GM18511 (cell line): ENCODE results near the gene KIF26B.
"Not testable (repeated sequence)": the region's sequence is repeated elsewhere in the genome, so short reads cannot be mapped to it uniquely, and the experiment has no call there.

Source experiments
- ATAC-seq: cut with Tn5 transposase; IDR thresholded peaks from one replicate; pipeline ENCODE4 v1.9.1; 2021; ENCODE audit warnings: mild to moderate bottlenecking, moderate library complexity; ENCODE audit not compliant: unreplicated experiment

KIF26B gene

DNA sequence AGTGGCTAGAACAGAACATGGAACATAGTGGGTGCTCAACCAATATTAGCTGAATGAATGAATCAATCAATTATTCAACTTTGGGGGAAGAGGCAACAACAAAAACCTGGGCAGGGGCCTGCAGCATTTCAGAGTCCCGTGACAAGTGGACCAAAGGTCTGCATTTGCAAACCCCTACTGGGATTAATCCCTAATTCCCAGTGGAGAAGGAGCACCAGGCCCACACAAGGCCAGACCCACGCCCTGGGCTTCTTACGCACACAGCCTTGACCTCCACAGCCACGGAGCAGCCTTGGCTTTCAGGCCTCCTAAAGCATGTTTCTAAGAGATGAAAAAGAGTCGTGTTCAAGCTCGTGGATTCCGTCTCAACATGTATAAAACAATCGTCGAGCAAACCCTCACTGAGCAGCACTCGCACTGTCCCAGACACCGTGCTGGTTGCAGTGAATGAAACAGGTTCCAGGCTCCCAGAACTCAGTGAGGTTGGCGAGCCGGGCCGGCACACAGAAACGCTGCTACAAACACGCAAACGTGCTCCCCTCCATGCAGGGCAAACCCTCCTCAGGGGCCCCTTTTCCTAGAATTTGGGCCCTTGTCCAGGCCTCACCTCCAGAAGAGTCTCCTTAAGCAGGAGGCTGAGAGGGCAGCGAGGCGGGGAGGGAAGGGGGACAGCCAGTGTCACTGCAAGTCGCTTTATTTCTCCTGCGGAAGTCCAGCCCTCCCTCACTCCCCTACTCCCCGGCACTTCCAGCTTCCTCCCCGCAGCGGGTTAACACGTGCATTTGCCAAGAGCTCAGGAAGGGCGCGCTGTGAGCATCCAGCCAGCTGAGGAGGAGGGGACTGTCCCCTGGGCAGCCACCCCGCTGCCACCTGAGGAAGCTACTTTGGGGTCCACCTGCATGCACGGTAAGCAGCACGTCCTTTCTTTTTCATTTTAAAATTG is 556.4 kb downstream of the KIF26B start:
- no peak for ATAC-seq

DNA sequence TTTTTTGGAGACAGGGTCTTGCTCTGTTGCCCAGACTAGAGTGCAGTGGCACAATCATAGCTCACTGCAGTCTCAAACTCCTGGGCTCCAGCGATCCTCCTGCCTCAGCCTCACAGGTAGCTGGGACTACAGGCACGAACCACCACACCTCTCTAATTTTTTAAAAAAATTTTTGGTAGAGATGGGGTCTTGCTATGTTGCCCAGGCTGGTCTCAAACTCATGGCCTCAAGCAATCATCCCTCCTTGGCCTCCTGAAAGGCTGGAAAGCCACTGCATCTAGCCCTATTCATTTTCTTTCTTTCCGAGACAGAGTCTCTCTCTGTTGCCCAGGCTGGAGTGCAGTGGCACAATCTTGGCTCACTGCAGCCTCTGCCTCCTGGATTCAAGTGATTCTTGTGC is 559.2 kb downstream of the KIF26B start:
- not testable (repeated sequence) for ATAC-seq

DNA sequence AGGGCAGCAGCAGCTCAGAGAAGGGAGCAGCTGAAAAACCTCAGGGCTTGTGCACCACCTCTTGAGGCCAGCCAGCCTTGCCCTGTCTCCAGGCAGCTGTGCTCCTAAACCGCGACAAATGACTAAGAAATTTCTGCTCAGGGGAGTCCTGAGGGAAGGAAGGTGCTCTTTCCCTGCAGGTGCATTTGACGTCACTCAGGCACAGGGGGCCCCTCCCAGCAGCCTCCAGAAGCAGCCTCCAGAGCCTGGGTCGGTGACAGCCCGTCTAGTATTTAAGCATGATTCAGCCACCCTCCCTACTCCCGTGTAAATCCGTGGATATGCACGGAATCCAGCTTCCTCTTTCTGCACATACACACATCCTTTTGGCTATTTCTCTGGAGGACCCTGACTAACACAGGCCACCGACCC is 560.5 kb downstream of the KIF26B start:
- no peak for ATAC-seq

DNA sequence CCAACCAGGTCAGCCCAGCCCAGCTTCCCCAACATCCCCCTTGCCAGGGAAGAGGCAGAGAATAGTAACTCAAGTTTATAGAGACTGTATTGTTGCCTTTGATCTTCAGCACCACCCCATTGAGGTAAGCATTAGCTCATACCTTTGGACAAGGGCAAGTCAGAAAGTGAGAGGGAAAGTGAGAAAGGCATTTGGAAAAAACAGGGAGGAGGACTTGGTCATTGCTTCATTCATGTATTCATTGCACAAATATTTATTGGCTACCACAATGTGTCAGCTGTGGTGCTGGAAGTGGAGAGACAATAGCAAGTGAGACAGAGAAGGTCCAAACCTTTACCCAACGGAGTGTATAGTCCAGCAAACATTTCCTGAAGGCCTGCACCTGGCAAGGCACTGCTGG is 561.2 kb downstream of the KIF26B start:
- no peak for ATAC-seq

DNA sequence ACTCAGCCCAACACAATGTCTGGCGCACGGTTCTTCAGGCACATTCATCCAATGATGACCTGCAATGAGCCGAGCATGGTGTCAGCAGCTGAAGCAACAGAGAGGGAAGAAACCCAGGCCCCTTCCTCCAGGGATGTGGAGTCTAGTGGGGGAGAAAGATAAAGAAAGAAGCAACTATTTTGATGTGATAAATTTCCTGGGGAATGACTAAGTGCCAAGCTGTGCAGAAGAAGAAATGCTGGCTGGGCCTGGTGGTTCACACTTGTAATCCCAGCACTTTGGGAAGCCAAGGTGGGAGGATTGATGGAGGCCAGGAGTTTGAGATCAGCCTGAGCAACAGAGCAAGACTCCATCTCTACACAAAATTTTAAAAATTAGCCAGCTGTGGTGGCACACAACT is 561.8 kb downstream of the KIF26B start:
- no peak for ATAC-seq

DNA sequence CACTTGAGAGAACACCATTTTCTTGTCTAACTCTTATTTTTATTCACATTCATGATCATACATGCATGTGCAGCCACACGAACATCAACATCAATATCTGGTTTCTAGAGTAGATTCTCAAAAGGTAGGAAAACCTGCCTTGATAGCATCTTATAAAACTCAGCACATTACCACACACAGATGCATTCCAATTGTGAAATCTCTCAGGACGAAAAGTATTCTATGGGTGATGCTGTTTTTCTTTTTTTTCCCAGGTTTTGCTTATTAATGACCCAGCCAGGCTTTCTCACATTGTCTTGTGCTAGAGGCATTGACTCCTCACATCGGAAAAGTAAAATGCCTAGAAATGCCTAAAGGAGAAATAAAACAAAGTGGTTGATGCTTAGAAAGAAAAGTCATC is 562.8 kb downstream of the KIF26B start:
- ATAC-seq = no peak

DNA sequence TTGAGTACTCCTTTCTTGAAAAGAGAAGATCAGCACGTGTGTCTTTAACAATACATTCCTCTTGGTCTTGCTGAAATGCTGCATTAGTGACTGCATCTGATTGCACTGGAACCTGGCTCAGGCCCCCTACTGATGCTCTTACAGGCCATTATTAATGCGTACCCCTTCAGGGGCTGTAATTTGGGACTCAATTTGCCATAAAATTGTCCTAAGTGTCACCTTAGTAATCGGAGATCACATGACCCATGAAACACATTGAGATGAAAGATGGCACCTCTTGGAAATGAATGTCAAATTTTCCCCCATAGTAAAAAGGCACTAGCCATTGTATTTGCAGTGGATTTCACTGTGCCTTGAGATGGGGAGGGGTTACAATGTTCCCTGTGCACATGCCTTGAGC is 563.3 kb downstream of the KIF26B start:
- no peak for ATAC-seq

DNA sequence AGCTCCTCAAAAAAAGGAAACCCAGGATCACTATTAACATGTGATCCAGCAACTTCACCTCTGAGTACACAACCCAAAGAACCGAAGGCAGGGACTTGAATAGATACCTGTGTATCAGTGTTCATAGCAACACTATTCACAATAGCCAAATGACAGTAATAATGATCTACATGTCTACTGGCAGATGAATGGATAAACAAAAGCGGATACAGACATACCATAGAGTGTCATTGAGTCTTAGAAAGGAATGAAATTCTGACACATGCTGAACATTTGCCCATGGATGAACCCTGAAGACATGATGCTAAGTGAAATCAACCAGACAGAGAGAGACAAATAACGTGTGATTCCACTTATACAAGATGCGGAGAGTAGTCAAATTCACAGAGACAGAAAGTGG is 564.2 kb downstream of the KIF26B start:
- ATAC-seq = no peak

DNA sequence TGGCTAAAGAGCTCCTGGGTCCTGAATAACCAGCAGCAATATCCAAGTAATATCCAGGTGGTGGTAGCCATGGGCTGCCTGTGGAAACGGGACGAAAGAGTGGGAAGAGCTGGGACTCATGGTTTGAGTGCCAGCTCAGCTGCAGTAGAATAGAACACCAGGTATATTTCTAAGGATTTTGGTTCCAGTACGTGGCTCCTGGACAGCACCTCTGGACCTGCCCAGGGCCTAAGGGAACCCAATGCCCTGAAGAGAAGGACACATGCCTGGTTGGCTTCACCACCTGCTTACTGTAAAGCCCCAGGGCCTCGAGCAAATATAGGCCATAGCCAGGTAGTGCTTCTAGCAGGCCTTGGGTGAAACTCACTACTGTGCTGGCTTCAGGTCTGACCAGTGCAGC is 566.7 kb downstream of the KIF26B start:
- ATAC-seq = no peak

DNA sequence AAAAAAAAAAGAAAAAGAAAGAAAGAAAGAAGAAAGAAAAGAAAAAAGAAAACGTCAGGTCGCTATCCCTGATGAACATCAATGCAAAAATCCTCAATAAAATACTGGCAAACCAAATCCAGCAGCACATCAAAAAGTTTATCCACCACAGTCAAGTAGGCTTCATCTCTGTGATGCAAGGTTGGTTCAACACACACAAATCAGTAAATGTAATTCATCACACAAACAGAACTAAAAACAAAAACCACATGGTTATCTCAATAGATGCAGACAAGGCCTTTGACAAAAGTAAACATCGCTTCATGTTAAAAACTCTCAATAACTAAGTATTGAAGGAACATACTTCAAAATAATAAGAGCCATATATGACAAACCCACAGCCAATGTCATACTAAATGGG is 573.2 kb downstream of the KIF26B start:
- ATAC-seq = not testable (repeated sequence)

DNA sequence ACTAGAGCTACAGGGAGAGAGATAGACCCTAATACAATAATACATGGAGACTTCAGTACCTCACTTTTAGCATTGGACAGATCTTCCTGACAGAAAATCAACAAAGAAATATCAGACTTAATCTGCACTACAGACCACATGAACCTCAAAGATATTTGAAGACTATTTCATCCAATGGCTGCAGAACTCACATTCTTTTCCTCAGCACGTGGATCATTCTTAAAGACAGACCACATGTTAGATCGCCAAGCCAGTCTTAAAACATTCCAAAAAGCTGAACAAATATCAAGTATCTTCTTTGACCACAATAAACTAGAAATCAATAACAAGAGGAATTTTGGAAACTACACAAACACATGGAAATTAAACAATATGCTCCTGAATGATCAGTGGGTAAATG is 576.0 kb downstream of the KIF26B start:
- ATAC-seq = no peak

DNA sequence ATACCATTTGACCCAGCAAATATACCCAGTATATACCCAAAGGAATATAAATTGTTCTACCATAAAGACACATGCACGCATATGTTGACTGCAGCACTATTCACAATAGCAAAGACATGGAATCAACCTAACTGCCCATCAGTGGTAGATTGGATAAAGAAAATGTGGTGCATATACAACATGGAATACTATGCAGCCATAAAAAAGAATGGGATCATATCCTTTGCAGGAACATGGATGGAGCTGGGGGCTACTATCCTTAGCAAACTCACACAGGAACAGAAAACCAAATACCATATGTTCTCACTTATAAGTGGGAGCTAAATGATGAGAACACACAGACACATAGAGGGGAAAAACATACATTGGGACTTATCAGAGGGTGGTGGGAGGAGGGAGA is 585.6 kb downstream of the KIF26B start:
- ATAC-seq = not testable (repeated sequence)

DNA sequence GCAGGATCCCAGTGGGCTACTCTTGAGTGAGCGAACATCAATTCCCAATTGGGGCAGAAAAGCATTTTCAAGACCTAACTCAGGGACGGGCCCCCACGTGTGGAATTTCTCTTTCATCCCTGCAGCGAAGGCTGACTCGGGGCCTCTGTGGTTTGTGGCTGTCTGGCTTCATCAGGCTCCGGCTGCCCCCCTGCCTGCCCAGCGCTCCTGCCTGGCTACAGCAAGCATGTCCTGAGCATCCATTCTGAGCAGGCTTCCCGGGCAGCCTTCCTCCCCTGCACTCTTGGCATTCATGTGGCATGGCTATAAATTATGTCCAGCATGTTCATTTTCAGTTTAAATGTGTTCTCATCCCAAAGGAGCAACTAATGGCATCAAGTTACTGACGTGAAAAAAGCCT is 588.1 kb downstream of the KIF26B start:
- no peak for ATAC-seq

DNA sequence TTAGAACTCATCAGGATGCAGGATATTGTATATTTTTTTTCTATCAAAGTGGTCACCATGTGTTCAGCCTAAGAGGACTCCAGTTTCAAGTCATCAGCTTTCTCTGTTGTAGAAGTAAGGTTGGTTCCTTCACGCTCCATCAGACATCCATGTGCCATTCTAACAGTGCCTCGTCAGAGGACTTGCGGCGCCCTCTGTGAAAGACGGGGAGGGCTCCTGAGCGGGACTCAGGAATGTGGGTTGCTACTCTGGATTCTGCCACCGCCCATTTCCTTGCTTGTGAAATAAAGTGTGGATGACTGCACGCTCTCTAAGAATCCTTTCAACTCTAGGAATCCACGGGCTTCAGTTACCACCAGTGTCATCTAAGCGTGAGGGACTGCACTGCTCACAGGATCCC is 593.5 kb downstream of the KIF26B start:
- ATAC-seq = no peak

DNA sequence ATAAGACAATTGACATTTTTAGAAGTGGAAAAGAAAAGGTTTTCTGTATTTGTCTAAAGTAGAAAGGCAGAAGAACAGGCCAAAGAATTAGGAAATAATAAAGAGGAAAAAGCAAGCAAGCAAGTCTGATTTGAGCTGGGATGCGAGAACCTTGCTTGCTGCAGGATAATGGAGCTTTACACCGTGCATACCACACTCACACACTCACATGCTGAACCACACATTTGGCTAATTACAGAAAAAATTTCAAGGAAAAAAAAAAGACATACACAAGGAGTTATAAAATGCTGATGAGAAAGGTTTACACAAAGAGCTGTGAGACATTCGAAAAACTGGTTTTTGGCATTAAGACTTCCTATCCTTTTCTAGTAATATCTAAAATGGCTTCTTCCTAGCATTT is 593.9 kb downstream of the KIF26B start:
- ATAC-seq = no peak

DNA sequence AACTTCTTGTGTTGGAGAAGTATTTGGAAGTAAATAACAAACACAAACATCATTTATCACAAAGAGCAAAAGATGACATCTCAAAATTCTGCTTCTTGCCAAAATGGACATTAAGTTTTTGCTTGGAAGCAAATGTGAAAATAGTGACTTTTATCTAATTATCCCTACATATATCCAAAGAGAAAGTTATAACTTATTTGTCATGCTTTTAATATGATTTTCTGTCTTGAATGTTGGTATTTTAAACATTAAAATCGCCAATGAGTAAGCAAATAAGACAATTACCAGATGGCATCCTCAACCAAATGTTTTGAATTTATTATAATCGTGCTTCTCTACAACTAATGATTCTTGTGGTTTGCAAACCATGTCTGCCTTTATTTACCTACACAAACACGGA is 594.3 kb downstream of the KIF26B start:
- no peak for ATAC-seq

DNA sequence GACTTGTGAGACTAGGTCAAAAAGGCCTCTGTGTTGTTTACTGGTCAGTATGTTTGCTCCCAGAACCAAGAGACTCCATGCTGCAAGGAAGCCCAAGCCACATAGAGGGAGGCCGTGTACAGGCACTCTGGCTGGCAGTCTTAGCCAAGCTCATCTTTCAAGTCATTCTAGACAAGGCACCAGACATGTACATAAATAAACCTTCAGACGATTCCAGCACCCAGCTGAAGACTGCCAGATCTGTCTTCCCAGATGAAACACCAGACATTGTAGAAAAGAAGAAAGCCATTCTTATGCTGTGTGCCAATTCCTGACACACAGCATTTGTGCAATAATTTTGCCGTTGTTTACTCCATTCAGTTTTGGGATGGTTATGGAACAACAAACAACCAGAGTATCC is 595.5 kb downstream of the KIF26B start:
- no peak for ATAC-seq

DNA sequence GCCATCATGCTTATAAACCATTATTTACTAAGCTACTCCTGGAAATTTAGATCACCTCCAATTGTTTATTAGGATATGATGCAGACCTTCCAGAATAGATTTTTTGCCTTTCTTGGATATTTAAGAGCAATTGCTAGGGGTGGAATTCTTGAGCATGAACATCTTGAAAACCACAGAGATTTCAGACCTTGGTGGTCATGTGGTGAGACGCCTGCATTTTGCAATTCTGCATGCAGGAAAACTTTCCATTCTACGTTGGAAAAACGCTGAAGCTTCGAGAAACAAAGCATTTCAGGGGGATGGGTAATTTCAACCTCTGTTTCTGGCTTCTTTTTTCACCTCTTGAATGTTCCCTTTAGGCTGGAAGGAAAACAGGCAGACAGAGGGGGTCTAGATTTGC is 596.3 kb downstream of the KIF26B start:
- ATAC-seq = no peak

DNA sequence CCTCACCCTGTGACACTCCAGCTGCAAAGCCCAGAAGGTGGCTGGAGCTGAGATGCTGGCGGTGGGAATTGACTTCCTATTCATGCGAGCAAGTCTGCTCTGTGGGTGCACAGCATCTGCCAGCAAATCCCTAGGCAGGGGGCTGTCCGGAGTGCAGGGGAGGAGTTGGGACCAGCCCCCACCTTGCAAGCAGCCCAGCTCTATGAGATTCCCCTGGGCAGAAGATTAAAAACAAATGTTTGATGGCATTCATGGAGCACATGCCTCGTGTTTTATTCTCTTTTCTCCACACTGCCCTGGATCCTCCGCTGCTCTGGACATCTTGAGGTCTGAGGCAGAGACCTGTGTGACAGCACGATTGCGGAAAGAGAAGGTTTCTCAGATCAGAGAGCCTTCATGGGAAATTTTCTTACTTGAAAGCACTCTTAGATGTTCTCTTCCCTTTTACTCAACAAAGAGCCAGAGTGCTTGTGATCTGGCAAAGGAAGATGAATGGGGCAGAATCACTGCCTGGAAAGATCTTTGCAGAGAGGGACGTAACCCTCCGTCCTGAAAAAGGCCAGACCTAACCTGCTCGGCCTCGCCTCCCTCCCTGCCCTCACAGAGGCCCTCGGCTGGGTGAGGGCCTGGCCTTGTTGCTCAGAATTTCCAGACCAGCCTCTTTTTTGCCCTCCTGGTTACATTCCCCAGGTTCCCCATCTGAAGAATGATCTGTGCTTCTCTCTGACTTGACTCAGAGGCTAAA is 597.1 kb downstream of the KIF26B start:
- no peak for ATAC-seq

DNA sequence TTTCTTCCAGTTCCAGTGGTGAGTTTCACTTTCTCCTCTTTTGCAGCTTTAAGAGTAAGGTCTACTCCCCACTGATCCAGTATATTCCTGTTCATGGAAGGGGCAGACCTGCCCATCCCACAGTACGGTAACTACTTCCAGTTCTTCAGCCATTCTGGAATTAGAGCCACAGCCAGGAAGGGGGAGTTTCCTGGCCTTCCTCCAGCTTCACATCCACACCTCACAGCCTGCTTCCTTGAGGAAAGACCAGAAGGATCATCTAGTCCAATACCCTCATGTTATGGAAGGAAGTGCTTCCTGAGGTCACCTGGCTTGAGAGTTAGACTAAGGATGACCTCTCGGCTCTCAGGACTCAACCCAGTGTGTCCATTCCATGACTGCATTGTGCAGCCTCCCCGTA is 597.8 kb downstream of the KIF26B start:
- no peak for ATAC-seq

DNA sequence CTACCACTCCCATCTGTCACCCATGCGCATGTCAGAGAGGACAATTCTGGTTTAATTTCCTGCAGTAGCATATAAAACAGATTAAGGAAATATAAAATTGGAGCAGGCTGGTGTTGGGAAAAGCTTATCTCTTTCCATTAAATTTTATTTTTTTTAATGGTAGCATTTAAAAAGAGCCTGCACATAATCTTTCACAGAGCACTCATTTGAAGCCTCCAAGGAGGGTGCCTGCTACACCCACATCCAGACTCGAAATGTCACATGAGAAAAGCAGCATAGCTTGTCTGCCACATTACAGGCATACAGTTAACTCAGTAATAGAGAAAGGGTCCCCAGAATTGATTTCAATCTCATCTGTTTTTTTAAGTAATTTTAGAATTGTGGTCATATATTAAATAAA is 599.0 kb downstream of the KIF26B start:
- ATAC-seq = no peak

DNA sequence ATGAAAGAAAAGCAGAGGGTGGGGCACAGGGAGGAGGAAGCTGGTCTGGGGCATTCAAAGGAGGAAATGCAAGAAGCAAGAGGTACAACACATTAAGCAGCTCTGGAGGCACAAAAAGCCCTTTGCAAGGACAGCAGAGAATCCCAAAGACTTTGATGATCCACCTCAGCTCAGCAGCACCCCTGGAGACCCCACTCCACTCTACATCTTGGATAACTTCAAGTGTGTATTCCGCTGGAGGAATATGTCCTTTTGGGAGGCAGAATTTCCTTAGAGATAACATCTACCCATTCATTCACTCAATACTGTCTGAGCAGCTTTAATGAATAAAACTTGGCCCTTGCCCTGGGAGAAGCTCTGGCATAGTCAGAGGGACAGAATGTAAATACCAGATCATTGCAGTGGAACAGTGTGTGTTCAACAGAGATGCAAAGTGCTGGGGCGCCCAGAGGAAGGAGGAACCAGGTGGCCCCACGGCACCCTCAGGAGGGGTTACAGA is 599.7 kb downstream of the KIF26B start:
- no peak for ATAC-seq
